HL-60 (cell line): ENCODE data around the gene HES5.
A peak's percentile ranks its signal among the peaks of the same experiment; 100 is the strongest.

ENCODE experiments used
- DNase-seq, 2 experiments: peaks; one replicate each; pipeline ENCODE4 v3.0.0-alpha.2; 2010 to 2020; ENCODE audit warnings: low read depth in 1 of 2, low spot score in 1 of 2
- H3K27ac ChIP-seq: fragments of 250-450 bp; sonication (Bioruptor Pico); replicated peaks from 2 replicates; pipeline ENCODE4 v1.5.1; 2020; ENCODE audit warnings: mild to moderate bottlenecking, moderate library complexity
- H3K27me3 ChIP-seq: fragments of 250-450 bp; sonication (Bioruptor Pico); 2 replicates; pipeline ENCODE4 v1.5.1; 2021; ENCODE audit warnings: mild to moderate bottlenecking, moderate library complexity; ENCODE audit not compliant: insufficient read depth, poor library complexity, severe bottlenecking
- H3K4me3 ChIP-seq: replicated peaks from 2 replicates; pipeline ENCODE4 v1.5.1; 2011; ENCODE audit warnings: mild to moderate bottlenecking, control low read depth, low read length; ENCODE audit not compliant: insufficient read depth
- CTCF ChIP-seq: IDR thresholded peaks from one replicate; pipeline ENCODE4 v1.5.1; 2011; ENCODE audit warnings: low read length, control low read depth, inconsistent platforms; ENCODE audit not compliant: insufficient read depth
- GABPA ChIP-seq: IDR thresholded peaks from 2 replicates; pipeline ENCODE4 v1.6.1; 2012; ENCODE audit warnings: low read depth
- POLR2AphosphoS5 ChIP-seq: IDR thresholded peaks from 2 replicates; pipeline ENCODE4 v1.6.1; 2012; ENCODE audit warnings: low read depth
- REST ChIP-seq: IDR thresholded peaks from 2 replicates; pipeline ENCODE4 v1.6.1; 2012; ENCODE audit warnings: low read depth; ENCODE audit not compliant: insufficient replicate concordance
- SPI1 ChIP-seq: IDR thresholded peaks from 2 replicates; pipeline ENCODE4 v1.6.1; 2012; ENCODE audit warnings: low read depth, mild to moderate bottlenecking, borderline replicate concordance

HES5 gene

GRCh38 chr1:2558420-2558819 is 28.4 kb upstream of the HES5 start:
- no peak overlapping the region for H3K4me3 ChIP-seq
- no peak for TF ChIP-seq SPI1
- no peak for TF ChIP-seq REST
- TF ChIP-seq GABPA = no peak
- TF ChIP-seq POLR2AphosphoS5 = no peak
- TF ChIP-seq CTCF = no peak
- no peak overlapping the region for H3K27ac ChIP-seq
- no peak for DNase-seq
- H3K27me3 ChIP-seq = no peaks in the 10 kb centered on the region

GRCh38 chr1:2557482-2558400 is 27.7 kb upstream of the HES5 start:
- Histone ChIP-seq H3K4me3 (no peak overlapping the region; the same call in 1 of the 2 replicates), H3K27ac (peak overlapping the region; percentile 99; the same call in 1 of the 2 replicates), H3K27me3 (no peaks in the 10 kb centered on the region)
- DNase-seq = no peak
- no peak for TF ChIP-seq REST
- no peak for TF ChIP-seq SPI1
- no peak for TF ChIP-seq GABPA
- TF ChIP-seq POLR2AphosphoS5 = no peak
- no peak for TF ChIP-seq CTCF

GRCh38 chr1:2556678-2557481 is 26.8 kb upstream of the HES5 start:
- peak; percentile 23 to 36 for DNase-seq
- TF ChIP-seq REST = no peak
- no peak for TF ChIP-seq CTCF
- no peak for TF ChIP-seq SPI1
- TF ChIP-seq GABPA = no peak
- no peak for TF ChIP-seq POLR2AphosphoS5
- H3K27me3 ChIP-seq = no peaks in the 10 kb centered on the region
- H3K4me3 ChIP-seq = peak overlapping the region; percentile 55
- H3K27ac ChIP-seq = peak overlapping the region; percentile 99
